Neutrophil (primary cell): ENCODE data around the gene HPCAL1.
A peak's percentile ranks its signal among the peaks of the same experiment; 100 is the strongest.

Experiments used
- H3K27ac ChIP-seq: fragments of 200-600 bp; sonication (generic); 2 replicates; pipeline ENCODE4 v1.5.1; 2016; ENCODE audit warnings: mild to moderate bottlenecking, moderate library complexity
- H3K27me3 ChIP-seq: fragments of 200-600 bp; sonication (generic); 2 replicates; pipeline ENCODE4 v1.6.0; 2016; ENCODE audit warnings: mild to moderate bottlenecking
- H3K36me3 ChIP-seq: fragments of 200-600 bp; sonication (generic); 2 replicates; pipeline ENCODE4 v1.5.1; 2017
- H3K4me1 ChIP-seq, 2 experiments: fragments of 200-600 bp in 1 of 2; sonication (generic) in 1 of 2; 1 replicate in 1 of 2; 2 replicates in 1 of 2; pipeline versions ENCODE4 v1.5.1 to v1.6.1; 2013 to 2016; ENCODE audit warnings: low read depth in 1 of 2, low read length in 1 of 2, mild to moderate bottlenecking in 1 of 2, moderate library complexity in 1 of 2; ENCODE audit not compliant: control insufficient read depth in 1 of 2, insufficient read depth in 1 of 2
- H3K4me3 ChIP-seq, 2 experiments: fragments of 200-600 bp in 1 of 2; sonication (generic) in 1 of 2; 1 replicate in 1 of 2; 2 replicates in 1 of 2; pipeline ENCODE4 v1.5.1; 2013 to 2016; ENCODE audit warnings: low read depth in 1 of 2, low read length in 1 of 2, mild to moderate bottlenecking in 1 of 2, moderate library complexity in 1 of 2
- H3K9me3 ChIP-seq: fragments of 200-600 bp; sonication (generic); 2 replicates; pipeline ENCODE4 v1.5.1; 2016
- CTCF ChIP-seq: fragments of 200-600 bp; sonication (generic); IDR thresholded peaks from 2 replicates; pipeline ENCODE4 v1.5.1; 2016; ENCODE audit warnings: antibody characterized with exemption

Gene HPCAL1

GRCh38 chr2:10335046-10335840 lies 32.5 kb downstream of the HPCAL1 start:
- no peaks in the 10 kb centered on the region for H3K27me3 ChIP-seq
- H3K27ac ChIP-seq = peak overlapping the region; percentile 50
- no peaks in the 10 kb centered on the region for H3K36me3 ChIP-seq
- H3K9me3 ChIP-seq = no peaks in the 10 kb centered on the region
- no peak for TF ChIP-seq CTCF
- H3K4me1 ChIP-seq = peaks cover 38 to 41% of the 10 kb centered on the region in 2 experiments
- H3K4me3 ChIP-seq = no peak overlapping the region

- no peak for TF ChIP-seq CTCF
- H3K4me3 ChIP-seq = no peak overlapping the region
- H3K9me3 ChIP-seq = no peaks in the 10 kb centered on the region
- H3K4me1 ChIP-seq = peaks cover 33 to 36% of the 10 kb centered on the region in 2 experiments
- no peaks in the 10 kb centered on the region for H3K27me3 ChIP-seq
- no peaks in the 10 kb centered on the region for H3K36me3 ChIP-seq
- no peak overlapping the region for H3K27ac ChIP-seq
Measured at GRCh38 chr2:10336283-10336682, 33.6 kb downstream of the HPCAL1 start.

- Histone ChIP-seq H3K4me1 (peaks cover 23 to 27% of the 10 kb centered on the region in 2 experiments), H3K4me3 (no peak overlapping the region), H3K9me3 (no peaks in the 10 kb centered on the region), H3K27ac (peak overlapping the region; percentile 15), H3K27me3 (no peaks in the 10 kb centered on the region), H3K36me3 (no peaks in the 10 kb centered on the region)
- TF ChIP-seq CTCF = no peak
Measured at GRCh38 chr2:10337449-10338269, 35.0 kb downstream of the HPCAL1 start.

DNA sequence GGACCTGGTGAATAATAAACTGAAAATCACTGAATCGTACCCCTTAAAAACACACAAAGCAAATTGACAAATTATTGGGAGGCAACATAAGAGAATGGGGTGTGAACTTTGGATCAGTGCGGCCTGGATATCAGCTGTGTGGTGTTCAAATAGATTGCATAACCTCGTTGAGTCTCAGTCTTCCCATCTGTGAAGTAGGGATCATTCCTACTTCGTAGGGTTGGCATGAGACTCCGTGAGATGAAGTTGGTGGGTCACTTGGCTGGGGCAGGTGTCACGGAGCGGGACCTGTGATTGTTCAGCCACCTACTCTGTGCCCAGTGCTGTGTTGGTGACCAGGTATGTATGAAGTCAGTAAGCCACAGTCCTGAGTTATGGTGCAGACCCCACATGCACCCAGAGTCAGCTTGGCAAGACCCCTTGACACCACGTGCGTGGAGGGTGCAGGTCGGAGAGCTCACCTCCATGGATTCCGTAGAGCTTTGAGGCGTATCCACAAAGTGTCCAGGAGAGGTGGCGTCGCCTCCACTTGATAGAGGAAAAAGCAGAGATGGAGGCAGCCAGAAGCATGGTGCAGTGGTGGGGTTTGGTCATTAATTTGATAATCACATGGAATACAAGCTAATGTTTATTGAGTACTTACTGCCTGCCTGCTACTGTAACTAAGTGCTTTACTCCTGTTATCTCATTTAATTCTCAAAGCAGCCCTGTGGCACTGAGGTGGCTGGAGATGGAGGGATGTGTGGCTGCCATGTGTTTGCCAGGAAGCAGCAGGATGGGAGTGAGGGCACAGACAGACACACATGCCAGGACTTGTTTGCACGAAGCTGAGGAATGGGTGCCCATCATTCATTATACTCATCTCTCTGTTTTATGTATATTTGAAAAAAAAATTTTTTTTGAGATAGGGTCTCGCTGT lies 35.8 kb downstream of the HPCAL1 start:
- no peaks in the 10 kb centered on the region for H3K27me3 ChIP-seq
- peaks cover 14 to 18% of the 10 kb centered on the region in 2 experiments for H3K4me1 ChIP-seq
- TF ChIP-seq CTCF = no peak
- no peak overlapping the region for H3K4me3 ChIP-seq
- no peaks in the 10 kb centered on the region for H3K9me3 ChIP-seq
- no peak overlapping the region for H3K27ac ChIP-seq
- no peaks in the 10 kb centered on the region for H3K36me3 ChIP-seq
